SJSA1 (cell line): ENCODE data around the gene GBGT1. TPM values are rescaled to one million over a fixed set of nuclear protein-coding genes. Genes with fewer than 3 reads are reported as not detected.
"Not testable (repeated sequence)": the region's sequence is repeated elsewhere in the genome, so short reads cannot be mapped to it uniquely, and the experiment has no call there.

Experiments
- DNase-seq, 2 experiments: peaks; one replicate each; pipeline ENCODE4 v3.0.0-alpha.2; 2015 to 2020; ENCODE audit warnings: low spot score in 2 of 2, low read depth in 1 of 2
- H3K27ac ChIP-seq: fragments of 250-450 bp; sonication (Bioruptor Pico); 2 replicates; pipeline ENCODE4 v1.5.1; 2020; ENCODE audit warnings: mild to moderate bottlenecking, moderate library complexity
- H3K27me3 ChIP-seq: fragments of 250-450 bp; sonication (Bioruptor Pico); replicated peaks from 2 replicates; pipeline ENCODE4 v1.5.1; 2020; ENCODE audit warnings: mild to moderate bottlenecking, moderate library complexity
- H3K36me3 ChIP-seq: fragments of 250-450 bp; sonication (Bioruptor Pico); 2 replicates; pipeline ENCODE4 v1.5.1; 2020; ENCODE audit warnings: mild to moderate bottlenecking
- H3K4me1 ChIP-seq: fragments of 250-450 bp; sonication (Bioruptor Pico); replicated peaks from 2 replicates; pipeline ENCODE4 v1.6.1; 2021; ENCODE audit warnings: mild to moderate bottlenecking
- H3K4me3 ChIP-seq: fragments of 250-450 bp; sonication (Bioruptor Pico); 2 replicates; pipeline ENCODE4 v1.5.1; 2020; ENCODE audit warnings: mild to moderate bottlenecking
- H3K9me3 ChIP-seq: fragments of 250-450 bp; sonication (Bioruptor Pico); replicated peaks from 2 replicates; pipeline ENCODE4 v1.5.1; 2020; ENCODE audit warnings: mild to moderate bottlenecking
- total RNA-seq: library from RNA; depleted of rRNA; stranded (reverse); fragments of >200 nt; shearing (Covaris generic); gene quantifications from 2 replicates; pipeline ENCODE4 v1.2.3, GENCODE V29; 2014; rRNA removed

GBGT1 gene
- total RNA-seq = not detected in 2 replicates

GRCh38 chr9:133163504-133164172, at the start of gene GBGT1:
GBGT1 (minus strand) TSS chr9:133163914; CDS start chr9:133162412, 1,502 bp downstream.
- no peak within 1 kb of the TSS for H3K27ac ChIP-seq
- H3K4me3 ChIP-seq = peak within 1 kb of the TSS; percentile 28
- no peak for DNase-seq
- H3K9me3 ChIP-seq = no peaks in the 10 kb centered on the region
- H3K36me3 ChIP-seq = no peaks in the 10 kb centered on the region
- peaks cover 13% of the 10 kb centered on the region for H3K27me3 ChIP-seq
- peaks cover 5% of the 10 kb centered on the region for H3K4me1 ChIP-seq

DNA sequence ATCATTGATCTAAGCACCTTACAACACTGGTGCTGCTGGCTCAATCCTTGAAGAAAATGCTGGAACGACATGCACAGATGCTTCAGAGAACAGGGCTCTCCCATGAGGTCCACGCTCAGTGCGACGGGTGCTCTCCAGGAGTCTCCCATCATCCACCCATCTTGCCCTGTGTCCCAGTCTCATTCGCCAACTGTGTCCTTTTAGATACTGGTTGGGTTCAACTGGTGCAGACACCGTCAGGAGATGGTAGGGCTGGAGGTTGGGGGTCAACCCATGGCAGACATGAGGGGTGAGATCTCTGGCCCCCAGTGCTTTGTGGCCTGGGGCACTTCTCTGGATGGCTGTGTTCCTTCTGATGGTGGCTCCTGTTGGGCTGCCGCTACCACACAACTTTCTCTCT, 46.9 kb upstream of the GBGT1 start:
- H3K36me3 ChIP-seq = no peaks in the 10 kb centered on the region
- no peak overlapping the region for H3K27ac ChIP-seq
- peaks cover 13% of the 10 kb centered on the region for H3K27me3 ChIP-seq
- H3K4me3 ChIP-seq = no peak overlapping the region
- H3K4me1 ChIP-seq = no peaks in the 10 kb centered on the region
- H3K9me3 ChIP-seq = no peaks in the 10 kb centered on the region
- DNase-seq = no peak

- Histone ChIP-seq H3K4me3 (no peak overlapping the region), H3K27me3 (peaks cover 12% of the 10 kb centered on the region), H3K27ac (no peak overlapping the region), H3K36me3 (no peaks in the 10 kb centered on the region), H3K9me3 (no peaks in the 10 kb centered on the region), H3K4me1 (no peaks in the 10 kb centered on the region)
- DNase-seq = no peak
Observed at GRCh38 chr9:133210202-133210532, 46.5 kb upstream of the GBGT1 start.

DNA sequence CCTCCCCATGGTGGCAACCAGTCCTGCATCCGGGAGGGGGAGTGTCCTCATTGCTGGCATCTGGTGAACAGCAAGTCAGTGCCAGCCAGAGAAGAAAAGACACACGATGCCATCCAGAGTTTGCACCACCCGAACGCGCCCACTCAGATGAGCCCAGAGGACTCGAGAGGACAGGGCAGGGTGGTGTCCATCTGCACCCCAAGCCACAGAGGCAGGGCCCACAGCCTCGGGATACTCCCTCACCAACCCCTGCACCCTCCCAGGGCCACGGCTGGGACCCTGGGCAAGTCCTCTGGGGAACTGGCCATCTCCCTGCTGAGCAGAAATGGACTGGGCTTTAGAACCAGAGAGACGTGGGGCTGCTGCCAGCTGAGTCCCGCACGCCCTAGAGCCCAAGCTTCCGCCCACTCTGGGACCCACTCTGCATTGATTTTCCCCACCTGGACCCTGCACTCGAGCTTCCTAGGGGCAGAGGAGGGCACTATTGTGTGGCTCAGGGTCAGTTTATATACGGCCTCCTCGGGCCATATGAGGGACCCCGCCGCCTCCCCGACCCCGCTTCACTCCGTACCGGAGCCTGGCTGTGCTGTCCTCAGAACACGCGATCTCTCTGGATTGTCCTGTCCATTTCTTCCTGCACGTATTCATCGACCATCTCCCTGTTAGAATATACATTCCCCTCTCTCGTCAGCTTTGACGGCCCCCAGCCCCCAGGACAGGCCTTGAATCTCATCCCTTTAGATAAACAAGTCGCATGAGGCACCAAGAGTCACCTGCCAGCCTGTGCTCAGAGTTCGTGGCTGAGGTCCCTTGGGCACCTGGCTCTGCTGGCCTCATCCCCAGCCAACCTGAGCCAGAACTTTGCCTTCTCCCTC, 45.9 kb upstream of the GBGT1 start:
- not testable (repeated sequence) for H3K4me3 ChIP-seq, H3K4me1 ChIP-seq, H3K27ac ChIP-seq, H3K36me3 ChIP-seq, DNase-seq, H3K9me3 ChIP-seq
- H3K27me3 ChIP-seq = peaks cover 15% of the 10 kb centered on the region

- not testable (repeated sequence) for H3K4me1 ChIP-seq, H3K4me3 ChIP-seq, DNase-seq, H3K36me3 ChIP-seq, H3K27ac ChIP-seq, H3K9me3 ChIP-seq
- peaks cover 22% of the 10 kb centered on the region for H3K27me3 ChIP-seq
Observed at GRCh38 chr9:133208880-133209300, 45.2 kb upstream of the GBGT1 start, which contains the start of gene OBP2B. OBP2B (minus strand) TSS chr9:133209250; CDS start chr9:133209199, 51 bp downstream.

DNA sequence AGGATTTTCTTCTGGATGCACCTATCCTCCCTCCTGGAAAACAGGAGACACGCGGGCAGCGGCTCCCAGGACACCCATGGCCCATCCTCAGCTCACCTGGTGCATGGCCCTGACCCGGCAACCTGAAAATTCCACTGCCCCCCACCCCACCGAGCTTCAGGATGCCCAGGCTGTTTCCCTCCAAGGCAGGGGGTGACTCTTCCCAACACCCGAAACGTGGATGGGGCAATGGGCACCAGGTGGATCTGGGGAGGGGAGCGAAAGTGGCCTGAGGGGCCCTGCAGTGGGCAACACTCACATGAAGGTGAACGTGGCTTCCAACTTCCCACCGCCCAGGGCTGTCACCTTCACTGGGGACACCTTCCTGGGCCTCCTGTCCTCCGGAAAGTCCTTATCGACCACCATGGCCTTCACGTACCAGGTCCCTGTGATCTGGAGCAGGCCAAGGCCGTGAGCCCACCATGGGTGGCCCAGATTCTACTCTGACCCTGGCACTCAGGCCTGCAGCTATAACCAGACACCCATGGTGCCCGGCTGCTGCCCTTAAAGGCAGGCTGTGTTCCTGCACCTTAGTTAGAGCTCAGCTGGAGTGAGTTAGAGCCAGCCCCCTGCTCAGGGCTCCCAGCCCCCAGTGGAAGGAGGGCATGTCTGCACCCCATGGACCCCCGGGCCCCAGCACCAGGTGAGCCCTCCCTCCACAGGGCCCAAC, 44.6 kb upstream of the GBGT1 start:
- not testable (repeated sequence) for H3K9me3 ChIP-seq, H3K4me3 ChIP-seq, H3K4me1 ChIP-seq, DNase-seq, H3K36me3 ChIP-seq, H3K27ac ChIP-seq
- H3K27me3 ChIP-seq = peaks cover 28% of the 10 kb centered on the region

DNA sequence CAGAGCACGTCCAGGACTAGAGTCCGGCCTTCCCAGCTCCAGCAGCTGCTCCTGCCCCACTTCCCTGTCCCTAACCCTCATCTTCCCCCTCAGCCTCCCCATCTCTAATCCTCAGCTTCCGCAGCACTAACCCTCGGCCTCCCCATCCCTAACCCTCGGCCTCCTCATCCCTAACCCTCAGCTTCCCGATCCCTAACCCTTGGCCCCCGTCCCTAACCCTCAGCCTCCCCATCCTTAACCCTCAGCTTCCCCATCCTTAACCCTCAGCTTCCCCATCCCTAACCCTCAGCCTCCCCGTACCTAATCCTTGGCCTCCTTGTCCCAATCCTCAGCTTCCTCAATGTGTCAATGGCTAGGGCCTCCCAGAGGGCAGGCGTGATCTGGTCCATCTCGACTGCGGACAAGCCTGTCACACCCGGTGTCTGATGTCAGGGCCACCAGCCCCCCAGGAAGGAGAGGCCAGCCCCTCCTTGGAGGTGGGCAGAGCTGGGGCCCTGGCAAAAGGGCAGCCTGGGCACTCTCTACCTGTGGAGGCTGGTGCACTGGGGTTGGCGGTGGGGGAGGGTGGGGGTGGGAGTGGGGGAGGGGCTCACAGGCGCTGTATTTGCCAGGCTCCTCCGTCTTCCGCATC, 43.9 kb upstream of the GBGT1 start:
- Histone ChIP-seq H3K36me3 (no peaks in the 10 kb centered on the region), H3K27me3 (peaks cover 30% of the 10 kb centered on the region), H3K9me3 (no peaks in the 10 kb centered on the region), H3K27ac (no peak overlapping the region), H3K4me1 (no peaks in the 10 kb centered on the region), H3K4me3 (no peak overlapping the region)
- no peak for DNase-seq

DNA sequence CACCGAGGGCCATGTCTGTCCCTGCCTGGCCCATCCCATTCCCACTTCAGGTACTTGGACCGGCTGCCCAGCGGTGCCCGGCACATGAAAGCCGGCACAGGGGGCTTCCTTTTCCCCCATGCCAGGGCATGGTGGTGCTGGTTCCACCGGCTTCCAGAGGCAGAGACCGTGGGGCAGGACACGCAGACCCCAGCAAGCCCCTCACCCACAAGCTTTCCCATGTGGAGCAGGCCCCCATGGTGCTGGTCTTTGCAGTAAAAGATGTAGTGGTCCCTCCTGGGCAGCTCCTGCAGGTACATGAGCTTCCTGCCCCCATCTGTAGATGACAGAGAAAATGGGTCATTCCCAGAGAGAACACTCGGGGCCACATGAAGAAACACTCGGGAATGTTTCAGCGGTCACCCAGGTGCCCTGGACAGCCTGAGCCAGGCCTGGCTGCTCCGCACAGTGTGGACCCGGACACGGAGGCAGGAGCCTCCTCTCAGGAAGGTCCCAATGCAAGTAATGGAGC, 43.4 kb upstream of the GBGT1 start:
- Histone ChIP-seq H3K36me3 (no peaks in the 10 kb centered on the region), H3K27ac (no peak overlapping the region), H3K4me1 (no peaks in the 10 kb centered on the region), H3K27me3 (peaks cover 29% of the 10 kb centered on the region), H3K4me3 (no peak overlapping the region), H3K9me3 (no peaks in the 10 kb centered on the region)
- no peak for DNase-seq

DNA sequence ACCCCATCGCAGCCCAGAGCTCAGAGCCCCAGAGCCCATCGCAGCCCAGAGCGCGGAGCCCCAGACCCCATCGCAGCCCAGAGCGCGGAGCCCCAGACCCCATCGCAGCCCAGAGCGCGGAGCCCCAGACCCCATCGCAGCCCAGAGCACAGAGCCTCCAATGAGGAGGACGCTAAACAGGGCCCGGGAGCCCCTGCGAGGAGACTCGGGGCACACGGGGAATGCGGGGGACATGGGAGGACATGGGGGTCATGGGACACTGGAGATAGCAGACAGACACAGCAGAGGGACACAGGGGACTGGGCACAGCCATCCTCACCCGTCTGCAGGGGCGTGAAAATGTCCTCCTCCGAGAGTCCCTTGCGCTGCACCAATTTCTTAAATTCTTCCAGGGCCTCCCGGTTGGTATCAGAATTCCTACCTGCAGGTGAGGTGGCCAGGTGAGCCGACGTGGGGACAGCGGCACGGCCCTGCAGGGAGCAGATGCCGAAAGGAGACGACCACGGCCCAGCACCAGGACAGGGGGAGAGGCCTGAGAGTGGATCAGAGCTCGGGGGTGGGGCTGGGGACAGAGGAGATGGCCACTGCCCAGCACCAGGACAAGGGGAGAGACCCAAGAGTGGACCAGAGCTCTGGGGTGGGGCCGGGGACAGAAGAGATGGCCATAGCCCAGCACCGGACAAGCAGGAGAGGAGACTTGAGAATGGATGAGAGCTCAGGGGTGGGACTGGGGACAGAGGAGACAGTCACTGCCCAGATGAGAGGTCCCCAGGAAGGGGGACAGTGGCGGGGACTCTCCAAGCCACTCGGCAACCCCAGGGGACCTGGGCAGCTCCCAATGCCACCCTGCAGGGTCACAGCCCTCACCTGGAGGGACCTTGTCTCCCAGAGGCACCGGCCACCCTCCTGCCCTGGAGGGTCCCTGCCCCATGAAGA, 42.5 kb upstream of the GBGT1 start:
- no peaks in the 10 kb centered on the region for H3K4me1 ChIP-seq
- H3K27me3 ChIP-seq = peaks cover 24% of the 10 kb centered on the region
- no peak overlapping the region for H3K27ac ChIP-seq
- H3K4me3 ChIP-seq = no peak overlapping the region
- no peak for DNase-seq
- H3K9me3 ChIP-seq = no peaks in the 10 kb centered on the region
- H3K36me3 ChIP-seq = no peaks in the 10 kb centered on the region

- peaks cover 27% of the 10 kb centered on the region for H3K27me3 ChIP-seq
- H3K27ac ChIP-seq, H3K4me1 ChIP-seq, H3K9me3 ChIP-seq, H3K4me3 ChIP-seq, DNase-seq, H3K36me3 ChIP-seq: not testable (repeated sequence)
Observed at GRCh38 chr9:133205481-133205887, 41.8 kb upstream of the GBGT1 start.

GRCh38 chr9:133204993-133205336, 41.3 kb upstream of the GBGT1 start:
- no peaks in the 10 kb centered on the region for H3K36me3 ChIP-seq
- no peaks in the 10 kb centered on the region for H3K9me3 ChIP-seq
- H3K27me3 ChIP-seq = peaks cover 27% of the 10 kb centered on the region
- DNase-seq = no peak
- no peak overlapping the region for H3K27ac ChIP-seq
- H3K4me1 ChIP-seq = no peaks in the 10 kb centered on the region
- no peak overlapping the region for H3K4me3 ChIP-seq

GRCh38 chr9:133204335-133204992, 40.8 kb upstream of the GBGT1 start:
- no peaks in the 10 kb centered on the region for H3K9me3 ChIP-seq
- DNase-seq = no peak
- peaks cover 27% of the 10 kb centered on the region for H3K27me3 ChIP-seq
- H3K27ac ChIP-seq = no peak overlapping the region
- H3K36me3 ChIP-seq = no peaks in the 10 kb centered on the region
- no peaks in the 10 kb centered on the region for H3K4me1 ChIP-seq
- no peak overlapping the region for H3K4me3 ChIP-seq
